Measurements from ENCODE around the gene C9orf78.

DNA sequence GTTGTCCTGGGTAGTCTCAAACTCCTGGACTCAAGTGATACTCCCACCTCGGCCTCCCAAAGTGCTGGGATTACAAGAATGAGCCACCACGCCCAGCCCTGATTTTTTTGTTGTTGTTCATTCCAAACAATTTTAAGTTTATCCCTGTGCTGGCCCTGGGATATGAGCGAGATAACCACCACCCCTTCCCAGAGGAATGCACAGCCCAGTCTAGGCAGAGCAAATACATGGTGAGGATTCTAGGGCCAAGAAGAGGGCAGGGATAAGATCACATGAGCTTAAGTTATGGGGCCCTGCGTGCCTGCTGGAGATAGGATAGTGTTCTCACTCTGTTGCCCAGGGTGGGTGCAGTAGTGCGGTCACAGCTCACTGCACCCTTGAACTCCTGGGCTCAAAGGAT is 53.1 kb downstream of the C9orf78 start:
- TF ChIP-seq POLR2A (IDR thresholded peaks at IDR 0.05; ENCODE audit: low read depth, low read length) (no peak), POLR2AphosphoS5 (IDR thresholded peaks at IDR 0.05; ENCODE audit: low read depth, low read length) (no peak)
